ENCODE measurements around the gene BBX. TPM values are rescaled to one million over a fixed set of nuclear protein-coding genes. Genes with fewer than 3 reads are reported as not detected.
"Not testable (repeated sequence)": the region's sequence is repeated elsewhere in the genome, so short reads cannot be mapped to it uniquely, and the experiment has no call there.

The BBX gene
- total and polyA plus RNA-seq, 2 experiments from 2014 or later: 52.4 to 60.8 TPM

DNA sequence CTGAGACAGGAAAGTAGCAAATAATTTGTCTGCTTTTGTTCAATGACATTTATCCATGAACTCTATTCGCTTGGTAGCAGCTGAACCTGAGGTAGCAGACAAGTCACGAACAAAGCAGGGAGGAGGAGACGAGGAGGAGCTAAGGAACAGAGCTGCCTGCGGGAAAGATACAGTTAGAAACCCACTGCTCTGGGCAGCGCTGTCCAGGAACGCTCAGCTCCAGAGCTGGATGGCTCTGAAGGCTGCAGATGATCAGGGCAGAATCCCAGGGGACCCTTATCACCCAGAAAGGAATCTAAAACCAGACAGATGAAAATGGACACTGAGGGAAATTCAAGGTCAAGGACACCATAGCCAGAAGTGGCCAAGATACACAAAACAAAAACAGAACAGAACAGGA is 310.3 kb downstream of the BBX start:
- Histone ChIP-seq H3K27me3 (replicated peaks; ENCODE audit: insufficient read depth) (no peaks in the 10 kb centered on the region), H4K20me1 (ENCODE audit: insufficient read depth) (no peaks in the 10 kb centered on the region), H2AFZ (no peak overlapping the region), H3K79me2 (ENCODE audit: insufficient read depth) (no peaks in the 10 kb centered on the region), H3K9me2 (ENCODE audit: insufficient read depth) (no peaks in the 10 kb centered on the region), H3K9me3 (ENCODE audit: low read depth) (no peaks in the 10 kb centered on the region), H3K4me1 (ENCODE audit: insufficient read depth) (no peaks in the 10 kb centered on the region), H3K36me3 (ENCODE audit: low read depth) (no peaks in the 10 kb centered on the region), H3K4me2 (ENCODE audit: unreplicated experiment) (no peak overlapping the region), H3K4me3 (no peak overlapping the region), H3F3A (ENCODE audit: insufficient read depth) (no peaks in the 10 kb centered on the region), H3K9ac (no peak overlapping the region), H3K27ac (no peak overlapping the region)
- 46 to 57% methylated on average over 6 of the region's 6 CpGs for WGBS, 2 experiments (ENCODE audit: low coverage in 1 of 2, low lambda C conversion rate in 2 of 2, missing lambda C conversion rate in 2 of 2)
- no peak for DNase-seq
- TF ChIP-seq EZH2phosphoT487 (IDR thresholded peaks at IDR 0.05; ENCODE audit: insufficient read depth, low read depth) (no peak), EZH2 (IDR thresholded peaks at IDR 0.05; ENCODE audit: insufficient read depth, poor library complexity, severe bottlenecking) (no peak)
- in situ Hi-C loops (cut with MboI): no loop called here

DNA sequence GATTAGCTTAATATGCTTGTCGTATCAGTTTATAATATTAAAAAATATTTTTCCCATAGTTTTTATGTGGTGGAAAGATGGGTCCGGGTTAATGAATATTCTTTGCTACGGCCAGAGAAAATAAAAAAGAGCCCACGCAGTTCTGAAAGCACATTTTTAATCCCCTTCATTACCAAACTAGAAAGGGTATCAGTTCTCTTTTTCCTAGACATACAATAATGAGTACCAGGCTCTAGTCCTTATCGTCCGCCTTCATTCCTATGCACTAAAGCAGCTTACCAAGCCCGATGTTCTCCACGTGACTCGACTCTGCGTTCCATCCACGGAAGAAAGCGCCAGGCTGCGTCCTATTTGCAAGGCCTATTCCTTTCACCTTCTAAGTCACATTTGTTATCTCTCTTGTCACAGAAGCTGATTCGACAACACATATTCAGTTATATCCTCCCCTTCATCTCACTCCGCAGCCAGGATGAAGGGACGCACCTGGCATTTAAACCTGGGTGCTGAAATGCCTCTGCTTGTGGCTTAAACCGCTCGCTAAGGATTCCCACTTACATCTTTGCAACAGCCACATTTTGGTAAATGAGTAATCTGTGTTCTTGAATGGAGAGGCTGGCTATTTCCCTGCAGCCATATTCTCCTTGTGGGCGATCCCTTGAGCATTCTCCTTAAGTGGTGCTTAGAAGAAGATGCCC is 311.1 kb downstream of the BBX start:
- in situ Hi-C loops (cut with MboI): no loop called here

DNA sequence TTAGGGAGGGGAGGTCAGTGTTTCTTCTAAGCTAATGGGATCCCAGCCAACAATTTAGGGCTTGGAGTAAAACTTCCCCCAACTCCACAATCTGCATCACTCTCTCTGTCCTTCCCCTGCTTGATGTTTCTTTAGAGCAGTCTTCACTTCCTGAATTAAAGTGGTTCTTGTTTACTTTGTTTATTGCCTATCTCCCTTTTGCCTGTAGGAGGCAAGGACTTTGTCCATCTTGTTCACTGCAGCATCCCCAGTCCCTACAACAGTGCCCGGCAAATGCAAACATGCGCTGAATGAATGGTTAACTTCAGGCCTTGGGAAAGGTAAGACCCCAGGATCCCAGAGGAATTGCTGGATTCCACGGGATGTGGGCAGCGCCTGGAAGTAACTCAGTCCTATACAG is 312.2 kb downstream of the BBX start:
- H3K27ac ChIP-seq; H3K4me3 ChIP-seq; H3F3A ChIP-seq (ENCODE audit: insufficient read depth); H3K4me2 ChIP-seq (ENCODE audit: unreplicated experiment); H3K79me2 ChIP-seq (ENCODE audit: insufficient read depth); DNase-seq; H2AFZ ChIP-seq; H4K20me1 ChIP-seq (ENCODE audit: insufficient read depth); H3K9me3 ChIP-seq (ENCODE audit: low read depth); in situ Hi-C loops (cut with MboI); H3K4me1 ChIP-seq (ENCODE audit: insufficient read depth); H3K9me2 ChIP-seq (ENCODE audit: insufficient read depth); H3K27me3 ChIP-seq (replicated peaks; ENCODE audit: insufficient read depth); H3K36me3 ChIP-seq (ENCODE audit: low read depth); H3K9ac ChIP-seq: not testable (repeated sequence)
- WGBS, 2 experiments (ENCODE audit: low coverage in 1 of 2, low lambda C conversion rate in 2 of 2, missing lambda C conversion rate in 2 of 2): 90 to 98% methylated on average over 4 of the region's 4 CpGs

More for the DNA sequence above, 311.1 kb downstream of the BBX start:
- no peaks in the 10 kb centered on the region for H3K9me2 ChIP-seq (ENCODE audit: insufficient read depth)
- no peak for DNase-seq
- no peaks in the 10 kb centered on the region for H4K20me1 ChIP-seq (ENCODE audit: insufficient read depth)
- H3K4me1 ChIP-seq (ENCODE audit: insufficient read depth): no peaks in the 10 kb centered on the region
- no peaks in the 10 kb centered on the region for H3K36me3 ChIP-seq (ENCODE audit: low read depth)
- no peak overlapping the region for H3K4me3 ChIP-seq
- WGBS, 2 experiments (ENCODE audit: low coverage in 1 of 2, low lambda C conversion rate in 2 of 2, missing lambda C conversion rate in 2 of 2): 86% methylated on average over 19 of the region's 19 CpGs
- H3K27ac ChIP-seq: no peak overlapping the region
- H3F3A ChIP-seq (ENCODE audit: insufficient read depth): no peaks in the 10 kb centered on the region
- TF ChIP-seq EZH2phosphoT487 (IDR thresholded peaks at IDR 0.05; ENCODE audit: insufficient read depth, low read depth) (no peak), EZH2 (IDR thresholded peaks at IDR 0.05; ENCODE audit: insufficient read depth, poor library complexity, severe bottlenecking) (no peak)
- H2AFZ ChIP-seq: no peak overlapping the region
- H3K9me3 ChIP-seq (ENCODE audit: low read depth): no peaks in the 10 kb centered on the region
- H3K79me2 ChIP-seq (ENCODE audit: insufficient read depth): no peaks in the 10 kb centered on the region
- H3K27me3 ChIP-seq (replicated peaks; ENCODE audit: insufficient read depth): no peaks in the 10 kb centered on the region
- no peak overlapping the region for H3K9ac ChIP-seq
- H3K4me2 ChIP-seq (ENCODE audit: unreplicated experiment): no peak overlapping the region

DNA sequence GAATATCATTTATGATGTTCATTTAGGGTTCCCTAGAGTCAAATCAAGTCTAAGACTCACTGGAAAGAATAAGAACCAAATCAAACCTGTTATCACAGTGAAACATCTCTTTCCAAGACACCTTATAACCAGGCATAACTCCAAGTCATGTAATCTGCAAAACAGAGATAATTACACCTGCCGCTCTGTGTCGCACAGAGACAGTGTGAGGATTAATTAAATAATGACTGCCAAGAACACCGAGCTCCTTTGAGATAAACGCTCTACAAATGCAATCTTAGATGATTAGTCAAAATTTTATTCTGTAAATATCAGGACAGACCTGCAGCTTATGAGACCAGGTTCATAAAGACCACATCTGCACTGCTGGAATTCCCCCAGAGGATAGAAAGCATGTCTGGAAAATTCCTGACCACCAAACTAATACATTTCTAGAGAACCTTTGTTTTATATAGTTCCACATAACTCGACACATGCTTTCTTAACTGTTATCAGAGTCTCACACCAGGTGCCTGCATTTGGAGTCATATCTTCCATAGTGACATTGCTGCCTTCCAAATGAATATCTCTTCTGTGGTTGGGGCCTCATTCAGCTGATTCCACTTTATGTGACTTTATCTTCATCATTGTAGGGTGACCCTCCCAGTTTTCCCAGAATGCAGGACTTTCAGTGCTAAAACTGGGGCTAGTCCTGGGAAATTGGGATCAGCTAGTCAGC is 315.3 kb downstream of the BBX start:
- Histone ChIP-seq H3K4me2 (ENCODE audit: unreplicated experiment) (no peak overlapping the region), H3K36me3 (ENCODE audit: low read depth) (no peaks in the 10 kb centered on the region), H3K27ac (no peak overlapping the region), H3K79me2 (ENCODE audit: insufficient read depth) (no peaks in the 10 kb centered on the region), H3K27me3 (replicated peaks; ENCODE audit: insufficient read depth) (no peaks in the 10 kb centered on the region), H3K9ac (no peak overlapping the region), H3K9me3 (ENCODE audit: low read depth) (no peaks in the 10 kb centered on the region), H3F3A (ENCODE audit: insufficient read depth) (no peaks in the 10 kb centered on the region), H2AFZ (no peak overlapping the region), H3K4me3 (no peak overlapping the region), H4K20me1 (ENCODE audit: insufficient read depth) (no peaks in the 10 kb centered on the region), H3K4me1 (ENCODE audit: insufficient read depth) (no peaks in the 10 kb centered on the region), H3K9me2 (ENCODE audit: insufficient read depth) (no peaks in the 10 kb centered on the region)
- DNase-seq: no peak
- WGBS, 2 experiments (ENCODE audit: low coverage in 1 of 2, low lambda C conversion rate in 2 of 2, missing lambda C conversion rate in 2 of 2): 61% methylated on average over 5 of the region's 5 CpGs
- in situ Hi-C loops (cut with MboI): no loop called here
- no peak for TF ChIP-seq EZH2 (IDR thresholded peaks at IDR 0.05; ENCODE audit: insufficient read depth, poor library complexity, severe bottlenecking)
- no peak for TF ChIP-seq EZH2phosphoT487 (IDR thresholded peaks at IDR 0.05; ENCODE audit: insufficient read depth, low read depth)

Measured in GM23248 (cell line).